Measurements from ENCODE around the gene HMBS.

DNA sequence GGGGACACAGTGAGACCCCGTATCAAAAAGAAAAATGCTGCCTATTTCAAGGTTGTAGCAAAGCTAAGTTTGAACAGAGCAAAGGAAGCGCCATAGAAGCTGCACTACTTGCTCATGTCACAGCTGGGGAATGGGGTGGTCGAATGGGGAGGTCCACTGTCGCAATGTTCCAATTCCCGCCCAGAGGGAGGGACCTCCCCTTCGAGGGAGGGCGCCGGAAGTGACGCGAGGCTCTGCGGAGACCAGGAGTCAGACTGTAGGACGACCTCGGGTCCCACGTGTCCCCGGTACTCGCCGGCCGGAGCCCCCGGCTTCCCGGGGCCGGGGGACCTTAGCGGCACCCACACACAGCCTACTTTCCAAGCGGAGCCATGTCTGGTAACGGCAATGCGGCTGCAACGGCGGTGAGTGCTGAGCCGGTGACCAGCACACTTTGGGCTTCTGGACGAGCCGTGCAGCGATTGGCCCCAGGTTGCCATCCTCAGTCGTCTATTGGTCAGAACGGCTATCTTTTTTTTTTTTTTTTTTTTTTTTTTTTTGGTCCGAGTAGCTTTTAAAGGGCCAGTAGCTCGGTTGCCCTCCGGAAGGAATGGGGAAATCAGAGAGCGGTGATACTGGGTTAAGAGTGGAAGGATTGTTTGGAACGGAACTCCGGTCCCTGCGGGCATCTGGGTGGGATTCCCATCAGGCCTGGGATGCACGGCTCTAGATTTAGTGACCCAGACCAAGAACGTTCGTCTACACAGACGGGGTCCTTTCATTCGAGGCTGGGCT lies at the start of gene HMBS:
- TF ChIP-seq, protein P1, sequence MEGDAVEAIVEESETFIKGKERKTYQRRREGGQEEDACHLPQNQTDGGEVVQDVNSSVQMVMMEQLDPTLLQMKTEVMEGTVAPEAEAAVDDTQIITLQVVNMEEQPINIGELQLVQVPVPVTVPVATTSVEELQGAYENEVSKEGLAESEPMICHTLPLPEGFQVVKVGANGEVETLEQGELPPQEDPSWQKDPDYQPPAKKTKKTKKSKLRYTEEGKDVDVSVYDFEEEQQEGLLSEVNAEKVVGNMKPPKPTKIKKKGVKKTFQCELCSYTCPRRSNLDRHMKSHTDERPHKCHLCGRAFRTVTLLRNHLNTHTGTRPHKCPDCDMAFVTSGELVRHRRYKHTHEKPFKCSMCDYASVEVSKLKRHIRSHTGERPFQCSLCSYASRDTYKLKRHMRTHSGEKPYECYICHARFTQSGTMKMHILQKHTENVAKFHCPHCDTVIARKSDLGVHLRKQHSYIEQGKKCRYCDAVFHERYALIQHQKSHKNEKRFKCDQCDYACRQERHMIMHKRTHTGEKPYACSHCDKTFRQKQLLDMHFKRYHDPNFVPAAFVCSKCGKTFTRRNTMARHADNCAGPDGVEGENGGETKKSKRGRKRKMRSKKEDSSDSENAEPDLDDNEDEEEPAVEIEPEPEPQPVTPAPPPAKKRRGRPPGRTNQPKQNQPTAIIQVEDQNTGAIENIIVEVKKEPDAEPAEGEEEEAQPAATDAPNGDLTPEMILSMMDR (IDR thresholded peaks at IDR 0.05), result no peak
- peak; percentile 80 for TF ChIP-seq POLR2AphosphoS5 (IDR thresholded peaks at IDR 0.05)

Measured in prostate gland (tissue), 2 donors.